IPS-NIHi11 (cell line): Measurements from ENCODE around the gene PGP.
"Not testable (repeated sequence)": the region's sequence is repeated elsewhere in the genome, so short reads cannot be mapped to it uniquely, and the experiment has no call there.

Experiments
- DNase-seq: peaks from one replicate; pipeline ENCODE4 v3.0.0; 2012; ENCODE audit warnings: mixed read lengths, low spot score

The PGP gene, protein sequence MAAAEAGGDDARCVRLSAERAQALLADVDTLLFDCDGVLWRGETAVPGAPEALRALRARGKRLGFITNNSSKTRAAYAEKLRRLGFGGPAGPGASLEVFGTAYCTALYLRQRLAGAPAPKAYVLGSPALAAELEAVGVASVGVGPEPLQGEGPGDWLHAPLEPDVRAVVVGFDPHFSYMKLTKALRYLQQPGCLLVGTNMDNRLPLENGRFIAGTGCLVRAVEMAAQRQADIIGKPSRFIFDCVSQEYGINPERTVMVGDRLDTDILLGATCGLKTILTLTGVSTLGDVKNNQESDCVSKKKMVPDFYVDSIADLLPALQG

DNA sequence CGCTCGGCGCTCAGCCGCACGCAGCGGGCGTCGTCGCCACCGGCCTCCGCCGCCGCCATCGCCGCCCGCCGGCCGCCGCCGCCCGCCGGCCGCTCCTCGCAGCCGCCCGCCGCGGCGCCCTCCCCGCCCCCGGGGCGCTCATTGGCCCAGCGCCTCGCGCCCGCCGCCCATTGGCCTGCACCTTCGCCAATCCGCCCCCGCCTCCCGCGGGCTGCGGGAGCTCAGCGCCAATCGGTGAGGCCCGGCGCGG is at the start of gene PGP:
PGP (minus strand) TSS at position 122 of the 250 bp plus-strand sequence; CDS start at position 59, 63 bp downstream.
- no peak for DNase-seq

DNA sequence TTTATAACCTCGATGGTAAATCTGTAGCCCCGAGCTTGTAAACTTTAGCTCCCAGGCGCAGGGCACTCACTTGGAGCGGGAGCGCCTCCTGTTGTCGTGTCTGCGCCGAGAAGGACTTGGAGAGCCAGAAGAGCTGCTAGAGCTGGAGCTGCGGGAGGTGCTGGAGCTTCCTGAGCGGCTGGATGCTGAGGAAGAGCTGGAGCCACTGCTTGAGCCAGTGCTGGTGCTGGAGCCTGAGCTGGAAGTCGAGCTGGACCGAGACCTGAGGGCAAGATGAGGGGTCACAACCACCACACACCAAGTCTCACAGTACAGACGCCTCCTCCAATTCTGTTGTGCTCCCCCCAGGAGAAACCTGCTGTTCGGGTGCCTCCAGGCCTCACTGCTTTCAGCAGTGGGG is 48.4 kb upstream of the PGP start:
- not testable (repeated sequence) for DNase-seq

DNA sequence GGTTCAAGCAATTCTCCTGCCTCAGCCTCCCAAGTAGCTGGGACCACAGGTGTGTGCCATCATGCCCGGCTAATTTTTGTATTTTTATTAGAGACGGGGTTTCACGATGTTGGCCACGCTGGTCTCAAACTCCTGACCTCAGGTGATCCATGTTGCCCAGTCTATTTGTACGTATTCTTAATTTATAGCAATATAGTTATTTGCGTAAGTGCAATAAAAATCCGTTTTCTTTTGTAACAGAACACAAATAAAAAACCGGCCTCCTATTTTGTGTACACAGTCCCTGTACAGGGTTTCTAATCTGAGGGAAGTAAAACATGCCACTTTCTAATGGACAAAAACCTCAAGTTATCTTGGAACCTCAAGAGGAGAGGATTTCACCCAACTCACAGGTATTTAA is 45.6 kb upstream of the PGP start:
- no peak for DNase-seq

DNA sequence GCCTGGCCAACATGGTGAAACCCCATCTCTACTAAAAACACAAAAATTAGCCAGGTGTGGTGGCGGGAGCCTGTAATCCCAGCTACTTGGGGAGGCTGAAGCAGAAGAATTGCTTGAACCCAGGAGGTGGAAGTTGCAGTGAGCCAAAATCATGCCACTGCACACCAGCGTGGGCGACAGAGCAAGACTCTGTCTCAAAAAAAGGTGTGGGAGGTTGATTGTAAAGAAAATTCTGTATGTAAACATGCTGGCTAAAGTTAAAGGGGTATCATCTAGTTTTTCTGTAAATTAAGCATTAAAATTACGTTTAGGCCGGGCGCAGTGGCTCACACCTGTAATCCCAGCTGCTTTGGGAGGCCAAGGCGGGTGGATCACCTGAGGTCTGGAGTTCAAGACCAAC is 43.9 kb upstream of the PGP start:
- not testable (repeated sequence) for DNase-seq

DNA sequence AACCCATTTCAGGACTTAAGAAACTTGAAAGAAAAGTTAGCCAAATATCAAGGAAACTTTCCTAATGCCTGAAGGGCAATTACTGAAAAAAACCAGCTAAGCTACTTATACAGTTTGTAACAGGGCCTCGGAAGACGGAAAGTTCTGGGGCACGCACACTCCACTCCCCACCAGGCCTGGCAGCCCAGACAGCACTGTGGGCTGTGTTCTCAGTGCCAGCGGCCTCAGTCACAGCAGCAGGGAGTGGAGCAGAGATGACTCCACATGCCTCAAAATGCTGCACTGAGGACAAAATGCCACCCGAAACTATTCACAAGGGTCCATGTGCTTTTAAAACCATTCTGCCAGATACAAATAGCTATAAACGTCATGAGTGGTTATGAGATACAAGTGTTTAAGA is 43.1 kb upstream of the PGP start:
- no peak for DNase-seq

DNA sequence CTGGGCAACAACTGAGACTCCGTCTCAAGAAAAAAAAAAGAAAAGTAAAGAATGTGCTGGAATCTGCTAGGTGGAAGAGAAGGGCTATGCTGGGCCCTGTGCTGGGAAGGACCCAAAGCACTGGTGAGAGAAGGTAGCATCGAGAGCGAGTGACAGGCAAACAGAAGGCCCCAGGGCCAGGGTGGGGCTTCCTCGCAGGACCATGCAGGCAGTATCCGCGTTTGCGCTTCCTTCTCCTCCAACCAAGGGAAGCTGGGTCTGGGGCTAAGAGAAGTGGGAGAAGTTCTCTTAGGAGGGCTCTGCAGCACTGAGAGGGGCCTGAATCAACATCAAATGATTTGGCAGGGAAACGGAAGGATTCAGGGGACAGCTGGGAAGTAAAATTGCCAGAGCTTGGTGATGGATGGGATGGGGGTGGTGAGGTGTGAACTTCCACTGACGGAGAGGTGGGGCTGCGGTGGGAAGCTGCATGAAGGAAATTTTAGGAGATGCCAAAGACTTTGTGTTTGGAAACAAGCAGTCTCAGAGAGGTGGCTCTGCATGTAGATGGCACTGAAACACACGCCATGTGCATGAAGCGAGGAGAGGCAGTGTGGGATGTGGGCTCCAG is 42.0 kb upstream of the PGP start:
- DNase-seq: no peak

DNA sequence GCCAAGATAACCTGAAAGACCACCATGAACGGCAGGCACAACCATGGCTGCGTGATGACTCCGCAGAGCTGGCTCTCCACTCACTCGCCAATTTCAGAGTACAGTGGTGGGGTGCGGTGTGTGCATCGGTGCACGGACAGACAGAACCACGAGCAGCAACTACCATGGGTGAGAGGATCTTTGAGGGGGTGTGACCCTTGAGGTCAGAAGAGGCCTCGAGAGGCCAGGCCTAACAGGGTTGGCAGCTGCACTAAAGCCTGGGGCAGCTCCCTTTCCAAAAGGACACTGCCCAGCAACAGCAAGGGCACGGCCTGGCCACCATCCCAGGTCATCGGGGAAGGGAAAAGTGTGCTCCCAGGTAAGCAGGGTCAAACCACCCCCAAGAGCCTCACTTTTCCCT is 38.7 kb upstream of the PGP start:
- no peak for DNase-seq

DNA sequence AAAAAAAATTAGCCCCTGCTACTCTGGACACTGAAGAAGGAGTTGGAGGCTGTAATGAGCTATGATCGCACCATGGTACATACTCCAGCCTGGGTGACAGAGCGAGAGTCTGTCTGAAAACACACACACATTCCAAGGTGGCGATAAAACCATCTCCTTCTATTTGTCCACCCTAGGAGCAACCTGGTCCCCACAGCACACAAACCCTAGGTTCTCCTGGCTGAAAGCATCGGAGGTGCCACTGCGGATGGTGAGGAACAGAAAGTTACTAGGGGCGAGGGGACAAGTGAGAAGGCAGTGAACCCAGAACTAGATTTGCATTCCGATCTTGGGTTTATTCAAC is 38.1 kb upstream of the PGP start:
- no peak for DNase-seq

DNA sequence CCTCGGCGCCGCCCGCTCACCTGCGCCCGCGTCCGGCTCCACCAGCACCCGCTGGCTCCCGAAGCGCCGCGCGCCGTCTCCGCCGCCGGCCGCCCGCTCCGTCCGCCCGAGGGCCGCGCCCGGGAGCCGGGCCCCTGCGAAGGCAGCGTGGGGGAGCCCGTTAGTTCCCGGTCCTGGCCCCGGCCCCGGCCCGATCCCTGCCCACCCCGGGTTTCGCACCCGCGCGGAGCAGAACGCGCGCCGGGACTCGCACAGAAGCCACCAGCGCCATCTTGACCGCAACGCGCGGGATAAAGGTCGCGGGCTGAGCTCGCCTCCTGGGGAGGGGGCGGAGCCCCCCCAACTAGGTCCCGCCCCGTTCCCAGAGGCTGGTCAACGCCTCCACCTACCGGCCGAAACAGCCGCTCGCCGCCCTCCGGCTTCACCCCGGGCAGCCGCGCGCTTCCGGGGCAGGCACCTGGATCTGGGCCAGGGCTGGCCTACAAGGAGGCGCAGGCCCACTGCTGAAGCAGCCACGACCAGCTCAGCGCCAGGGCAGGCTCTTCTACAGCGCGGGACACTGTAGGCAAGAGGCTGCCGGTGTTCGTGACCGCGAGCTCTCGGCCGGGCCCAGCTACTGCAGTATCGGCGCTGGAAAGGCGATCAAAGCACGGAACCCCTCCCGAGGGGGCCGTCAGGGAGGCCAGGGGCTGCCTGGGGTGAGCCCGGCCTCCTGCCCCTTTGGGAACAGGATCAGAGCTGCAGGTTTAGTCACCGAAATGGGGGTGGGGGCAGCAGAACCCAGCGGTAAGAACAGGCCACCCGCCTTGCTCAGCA is 36.9 kb upstream of the PGP start, which contains the start of gene ECI1:
ECI1 (minus strand) TSS at position 292 of the 816 bp plus-strand sequence; CDS start at position 271, 21 bp downstream.
- peak; percentile 100 for DNase-seq

DNA sequence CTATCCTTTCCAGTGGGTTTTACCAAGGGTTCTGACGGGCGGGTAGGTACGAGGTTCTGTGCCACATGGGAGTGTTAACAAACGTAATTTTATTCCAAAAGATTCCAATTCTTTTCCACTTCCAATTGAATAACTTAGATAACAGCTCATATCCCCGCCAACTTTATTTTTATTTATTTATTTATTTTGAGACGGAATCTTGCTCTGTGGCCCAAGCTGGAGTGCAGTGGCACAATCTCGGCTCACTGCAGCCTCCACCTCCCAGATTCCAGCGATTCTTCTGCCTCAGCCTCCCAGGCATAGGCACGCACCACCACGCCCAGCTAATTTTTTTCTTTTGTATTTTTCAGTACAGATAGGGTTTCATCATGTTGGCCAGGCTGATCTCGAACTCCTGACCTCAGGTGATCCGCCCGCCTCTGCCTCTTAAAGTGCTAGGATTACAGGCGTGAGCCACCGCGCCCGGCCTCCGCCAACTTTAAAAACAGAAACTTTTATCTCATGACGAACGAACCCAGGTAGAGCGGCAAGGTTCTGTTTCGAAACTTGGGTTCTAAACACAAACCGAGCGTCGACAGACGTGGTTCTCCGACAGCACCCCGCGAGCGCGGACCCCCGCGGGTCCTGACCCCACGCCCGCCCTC is 36.1 kb upstream of the PGP start:
- no peak for DNase-seq

DNA sequence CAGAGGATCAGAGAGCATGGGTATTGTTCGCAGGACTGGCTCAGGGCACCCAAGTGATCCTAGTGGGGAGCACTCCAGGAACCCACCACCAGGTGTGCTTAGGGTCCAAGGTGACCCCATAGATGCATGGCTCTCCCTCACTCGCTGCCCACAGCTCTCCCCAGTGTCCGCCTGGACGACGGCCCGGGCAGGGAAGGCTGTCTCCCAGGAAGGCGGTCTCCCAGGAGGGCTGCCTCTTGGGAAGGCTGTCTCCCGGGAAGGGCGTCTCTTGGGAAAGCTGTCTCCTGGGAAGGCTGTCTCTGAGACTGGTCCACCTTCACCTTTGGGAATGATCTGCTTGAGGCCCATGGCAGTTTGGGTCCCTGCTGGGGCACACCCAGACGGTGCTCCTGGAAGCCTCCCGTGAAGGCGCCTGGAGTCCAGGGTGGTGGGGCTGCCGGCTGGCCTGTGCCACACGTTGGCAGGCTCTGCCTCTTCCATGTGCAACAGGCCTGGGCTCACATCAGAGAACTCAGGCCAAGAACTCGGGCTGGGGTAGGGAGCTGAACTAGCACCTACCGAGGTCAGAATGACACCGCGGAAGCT is 31.8 kb upstream of the PGP start:
- no peak for DNase-seq

DNA sequence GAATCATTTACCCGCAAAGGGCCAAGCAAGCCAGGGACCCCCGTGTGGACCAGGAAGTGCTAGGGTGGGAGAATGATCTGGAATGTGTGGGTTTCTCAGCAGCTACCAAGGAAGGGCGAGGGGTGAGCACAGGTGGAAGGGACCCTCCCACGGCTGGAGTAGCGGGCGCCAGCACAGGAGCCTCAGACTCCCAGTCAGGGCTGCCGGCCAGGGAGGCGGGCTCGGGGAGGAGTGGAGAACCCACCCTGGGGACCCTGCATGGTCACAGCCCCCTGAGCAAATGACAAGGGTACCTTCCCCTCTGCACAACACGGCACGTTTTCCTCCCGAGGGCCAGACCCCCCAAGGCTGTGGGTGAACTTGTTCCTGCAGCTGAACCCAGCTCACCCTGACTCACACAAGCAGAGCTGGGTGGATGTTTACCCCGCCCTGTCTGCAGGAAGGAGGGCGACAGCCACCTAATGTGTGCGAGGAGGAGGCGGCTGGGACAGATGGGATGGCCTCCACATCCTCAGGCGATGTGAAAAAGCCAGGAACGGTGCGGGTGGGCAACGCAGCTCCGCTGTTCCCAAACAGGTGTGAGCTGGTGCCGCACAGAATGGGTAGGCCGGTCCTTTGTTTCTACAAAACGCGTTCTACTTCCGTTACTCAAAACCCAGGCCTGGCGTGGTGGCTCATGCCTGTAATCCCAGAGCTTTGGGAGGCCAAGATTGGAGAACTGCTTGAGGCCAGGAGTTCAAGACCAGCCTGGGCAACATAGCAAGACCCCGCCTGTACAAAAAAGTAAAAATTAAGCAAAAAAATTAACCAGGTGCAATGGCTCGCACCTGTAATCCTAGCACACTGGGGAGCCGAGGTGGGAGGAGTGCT is 30.5 kb upstream of the PGP start:
- DNase-seq: no peak

DNA sequence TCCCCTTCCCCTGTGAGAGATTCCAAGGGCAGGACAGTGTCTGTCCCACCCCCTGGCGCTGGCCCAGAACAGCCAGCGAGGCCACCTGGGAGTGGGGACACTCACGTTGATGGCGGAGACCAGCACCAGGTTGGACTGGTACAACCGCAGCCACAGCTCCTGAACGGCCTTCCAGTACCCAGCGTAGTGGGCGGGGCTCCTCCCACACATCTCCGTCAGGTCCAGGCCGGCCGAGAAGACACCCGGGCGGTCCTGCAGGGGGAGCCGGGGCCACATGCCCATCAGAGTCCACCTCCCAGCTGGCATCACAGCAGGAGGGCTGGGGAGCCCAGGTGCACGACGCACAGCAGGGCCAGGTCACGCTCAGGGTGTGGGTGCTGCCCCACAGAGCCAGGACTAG is 29.7 kb upstream of the PGP start:
- peak; percentile 65 for DNase-seq

DNA sequence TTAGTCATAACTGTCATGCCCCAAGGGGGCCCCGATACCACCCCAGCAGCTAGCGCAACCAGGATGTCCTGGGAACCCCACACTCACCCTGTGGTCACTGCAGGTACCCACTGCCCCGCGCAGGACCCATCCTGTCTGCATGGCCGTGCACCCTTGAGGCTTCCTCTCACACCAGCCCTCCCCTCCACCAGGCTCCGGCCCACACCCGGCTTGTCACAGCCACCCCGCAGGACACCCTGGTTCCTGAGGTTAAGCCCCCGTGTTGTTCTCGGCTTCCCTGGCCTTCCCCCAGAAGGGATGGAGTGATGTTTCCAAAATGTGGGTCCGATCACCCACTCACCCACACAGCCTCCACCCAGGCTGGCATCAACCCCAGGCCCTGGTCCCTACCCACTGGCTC is 29.1 kb upstream of the PGP start:
- DNase-seq: no peak

DNA sequence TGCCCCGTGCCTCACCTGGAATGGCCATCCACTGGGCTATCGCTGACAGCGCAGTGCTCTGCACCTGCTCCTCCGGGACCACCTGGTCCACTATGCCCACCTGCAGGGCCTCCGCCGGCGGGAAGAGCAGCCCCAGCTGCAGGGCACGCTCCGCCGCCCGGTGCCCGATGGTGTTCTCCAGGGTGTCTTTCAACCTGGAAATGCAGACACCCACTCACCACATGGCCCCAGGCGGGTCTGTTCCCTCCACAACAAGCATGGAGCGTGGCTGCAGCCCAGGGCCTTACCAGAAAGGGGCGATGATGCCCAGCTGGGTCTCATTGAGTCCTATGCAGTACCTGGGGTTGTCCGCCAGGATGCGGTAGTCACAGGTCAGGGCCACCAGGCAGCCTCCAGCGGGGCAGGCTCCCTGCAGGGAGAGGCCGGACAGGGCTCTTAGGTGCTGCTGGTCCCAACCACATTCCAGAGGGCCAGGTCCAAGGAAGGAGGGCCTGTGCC is 28.4 kb upstream of the PGP start:
- DNase-seq: peak; percentile 60

DNA sequence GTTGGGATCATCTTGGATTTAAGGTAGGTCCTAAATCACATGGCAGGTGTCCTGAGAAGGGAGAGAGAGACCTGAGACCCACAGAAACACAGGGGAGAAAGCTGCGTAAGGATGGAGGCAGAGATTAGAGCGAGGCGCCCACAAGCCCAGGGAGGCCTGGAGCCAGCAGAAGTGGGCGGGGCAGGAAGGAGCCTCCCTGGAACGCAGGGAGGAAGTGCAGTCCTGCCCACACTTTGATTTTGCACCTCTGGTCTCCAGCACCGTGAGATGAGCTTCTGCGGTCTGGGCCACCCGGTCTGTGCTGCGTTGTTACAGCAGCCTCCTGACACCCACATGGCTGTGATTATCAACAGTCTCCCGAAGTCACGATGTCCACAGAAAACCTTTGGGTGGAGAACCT is 28.0 kb upstream of the PGP start:
- DNase-seq: no peak

DNA sequence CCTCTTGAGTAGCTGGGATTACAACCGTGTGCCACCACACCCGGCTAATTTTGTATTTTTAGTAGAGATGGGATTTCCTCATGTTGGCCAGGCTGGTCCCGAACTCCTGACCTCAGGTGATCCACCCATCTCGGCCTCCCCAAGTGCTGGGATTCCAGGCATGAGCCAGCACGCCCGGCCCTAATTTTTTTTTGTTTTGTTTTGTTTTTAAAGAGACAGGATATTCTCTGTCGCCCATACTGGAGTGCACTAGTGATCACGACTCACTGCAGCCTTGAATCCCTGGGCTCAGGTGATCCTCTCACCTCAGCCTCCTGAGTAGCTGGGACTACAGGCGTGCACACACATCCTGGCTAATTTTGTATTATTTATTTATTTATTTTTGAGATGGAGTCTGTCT is 25.7 kb upstream of the PGP start:
- not testable (repeated sequence) for DNase-seq

DNA sequence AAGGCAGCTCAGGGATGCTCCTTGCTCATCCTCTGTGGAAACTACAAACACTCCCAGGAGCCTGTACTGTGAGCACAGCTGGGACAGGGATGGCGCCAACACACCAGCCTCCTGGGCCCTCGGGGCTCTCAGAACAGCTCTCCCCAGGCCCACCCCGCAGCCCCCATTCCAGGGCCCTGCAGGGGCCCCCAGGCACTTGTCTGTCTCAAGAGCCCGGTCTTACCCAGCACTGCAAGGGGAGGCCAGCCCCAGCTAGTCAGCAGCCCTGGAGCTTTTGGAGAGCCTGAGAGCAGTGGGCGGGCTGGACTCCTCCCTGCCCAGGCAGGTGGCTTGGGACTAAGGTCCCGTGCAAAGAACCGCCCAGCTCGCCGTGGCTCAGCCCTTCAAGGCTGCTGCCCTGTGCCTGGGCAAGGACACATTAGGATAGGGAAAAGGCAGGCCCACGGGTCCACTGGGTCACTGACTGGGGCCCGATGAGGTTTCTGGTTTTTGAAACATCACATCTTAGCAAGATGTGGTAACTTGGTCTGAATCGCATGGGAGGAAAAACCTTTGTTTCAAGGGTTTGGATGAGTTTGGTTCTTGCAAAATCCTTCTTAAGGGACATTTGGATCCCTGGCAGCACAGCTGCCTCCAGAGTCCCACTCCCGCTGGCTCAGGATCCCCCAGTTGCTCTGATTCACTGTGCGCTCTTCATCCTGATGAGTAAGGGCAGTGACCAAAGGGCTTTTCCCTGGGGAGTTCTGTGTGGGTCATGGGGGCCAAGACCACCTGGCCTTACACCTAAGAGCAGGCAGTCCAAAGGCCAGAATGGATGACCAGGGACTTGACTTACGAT is 24.4 kb upstream of the PGP start:
- peak; percentile 71 for DNase-seq

DNA sequence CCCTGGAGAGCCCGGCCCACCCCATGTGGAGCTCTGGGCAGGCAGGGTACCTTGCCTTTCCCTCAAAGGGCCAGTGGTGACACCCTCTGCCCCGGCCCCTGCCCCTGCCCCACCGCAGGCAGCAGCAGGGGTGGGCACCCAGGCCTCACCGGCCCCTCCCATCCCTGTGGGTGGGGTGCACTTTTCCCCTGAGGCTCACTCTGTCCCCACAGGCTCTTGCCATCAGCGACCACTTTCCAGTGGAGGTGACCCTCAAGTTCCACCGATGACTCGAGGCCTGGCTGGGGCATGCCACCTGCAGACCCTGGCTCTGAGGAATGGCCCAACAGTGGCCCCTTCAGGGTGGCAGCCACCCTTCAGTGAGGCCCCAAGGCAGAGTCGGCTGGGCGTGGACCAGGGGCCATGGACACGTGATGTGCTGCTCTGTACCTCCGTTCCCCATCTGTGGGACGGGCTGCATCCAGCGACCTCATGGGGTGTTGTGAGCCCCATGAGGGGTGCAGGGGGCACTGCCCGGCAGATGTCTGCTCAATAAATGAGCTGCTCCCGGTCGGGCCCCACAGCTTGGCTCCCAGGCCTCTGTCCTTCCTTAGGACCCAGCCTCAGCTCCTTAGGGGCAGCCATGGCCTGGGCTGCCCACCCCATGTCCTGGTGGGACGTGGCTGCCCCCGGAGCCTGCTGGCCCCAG is 23.7 kb upstream of the PGP start:
- DNase-seq: peak; percentile 58
